Lower leg skin (tissue), 4 donors: ENCODE measurements around the gene LBX2. TPM values are rescaled to one million over a fixed set of nuclear protein-coding genes. Genes with fewer than 3 reads are reported as not detected.

Experiments
- DNase-seq, 2 donors: peaks; one replicate each; pipeline ENCODE4 v3.0.0-alpha.2; 2019; ENCODE audit warnings: low spot score in 2 of 2
- H3K4me3 ChIP-seq: fragments of 200-600 bp; sonication (generic); 2 replicates; pipeline ENCODE4 v1.5.1; 2017; ENCODE audit warnings: mild to moderate bottlenecking, low read depth; ENCODE audit not compliant: poor library complexity, severe bottlenecking
- CTCF ChIP-seq, 3 donors: fragments of 450-650 bp; IDR thresholded peaks; one replicate each; pipeline ENCODE4 v1.5.1; 2016; ENCODE audit warnings: antibody characterized with exemption in 3 of 3, mild to moderate bottlenecking in 3 of 3, moderate library complexity in 2 of 3
- POLR2A ChIP-seq, 2 donors: fragments of 450-650 bp; IDR thresholded peaks; one replicate each; pipeline ENCODE4 v1.6.1; 2016 to 2017; ENCODE audit warnings: antibody characterized with exemption in 2 of 2, mild to moderate bottlenecking in 1 of 2, moderate library complexity in 1 of 2
- WGBS, 2 donors: methylation state at CpG; one replicate each; pipeline ENCODE4 v1.1.5; 2018; 5-methylcytosine and 5-hydroxymethylcytosine counted together
- intact Hi-C: fragments of 100-400 bp; cut with DNase I; formaldehyde crosslinking; loops from one replicate; pipeline ENCODE4 v1.15.0; 2023; ENCODE audit warnings: low total_unique reads
- total RNA-seq, 4 donors: library from RNA; depleted of rRNA; stranded (reverse); fragments of >200 nt; gene quantifications; one replicate each; pipeline ENCODE4 v1.1.0, GENCODE V29; 2016

LBX2 gene
- total RNA-seq, 4 donors from 2014 or later, result 0.55 to 1.2 TPM; not detected in 2

DNA sequence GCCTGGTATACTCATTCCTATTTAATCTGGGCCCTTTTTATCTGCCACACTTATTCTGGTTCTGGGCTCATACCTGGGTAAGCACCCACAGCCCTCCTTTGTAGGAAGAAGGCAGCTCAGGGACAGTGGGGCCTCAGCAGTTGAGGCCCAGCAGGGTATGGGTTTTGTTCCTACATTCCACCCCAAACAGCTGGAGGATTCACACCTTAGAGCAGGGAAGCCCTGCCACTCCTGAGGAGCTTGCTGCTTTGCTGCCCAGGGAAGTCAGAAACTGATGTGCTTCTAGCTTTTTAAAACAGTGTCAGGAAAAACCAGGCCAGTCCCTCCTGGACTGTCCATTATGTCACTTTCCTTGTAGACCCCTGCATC, 1.2 kb upstream of the LBX2 start:
- no peak for DNase-seq
- TF ChIP-seq CTCF (IDR thresholded peaks at IDR 0.05), result no peak
- no peak for TF ChIP-seq POLR2A (IDR thresholded peaks at IDR 0.05)
- H3K4me3 ChIP-seq, result no peak overlapping the region
- intact Hi-C loops, result no loop called here

- no peak for DNase-seq
- no peak overlapping the region for H3K4me3 ChIP-seq
- 72 to 76% methylated on average over 15 of the region's 15 CpGs for WGBS, 2 donors
- intact Hi-C loops, result no loop called here
- TF ChIP-seq POLR2A (IDR thresholded peaks at IDR 0.05) (no peak), CTCF (IDR thresholded peaks at IDR 0.05) (no peak)
Observed at GRCh38 chr2:74499940-74500577, 656 bp upstream of the LBX2 start.

DNA sequence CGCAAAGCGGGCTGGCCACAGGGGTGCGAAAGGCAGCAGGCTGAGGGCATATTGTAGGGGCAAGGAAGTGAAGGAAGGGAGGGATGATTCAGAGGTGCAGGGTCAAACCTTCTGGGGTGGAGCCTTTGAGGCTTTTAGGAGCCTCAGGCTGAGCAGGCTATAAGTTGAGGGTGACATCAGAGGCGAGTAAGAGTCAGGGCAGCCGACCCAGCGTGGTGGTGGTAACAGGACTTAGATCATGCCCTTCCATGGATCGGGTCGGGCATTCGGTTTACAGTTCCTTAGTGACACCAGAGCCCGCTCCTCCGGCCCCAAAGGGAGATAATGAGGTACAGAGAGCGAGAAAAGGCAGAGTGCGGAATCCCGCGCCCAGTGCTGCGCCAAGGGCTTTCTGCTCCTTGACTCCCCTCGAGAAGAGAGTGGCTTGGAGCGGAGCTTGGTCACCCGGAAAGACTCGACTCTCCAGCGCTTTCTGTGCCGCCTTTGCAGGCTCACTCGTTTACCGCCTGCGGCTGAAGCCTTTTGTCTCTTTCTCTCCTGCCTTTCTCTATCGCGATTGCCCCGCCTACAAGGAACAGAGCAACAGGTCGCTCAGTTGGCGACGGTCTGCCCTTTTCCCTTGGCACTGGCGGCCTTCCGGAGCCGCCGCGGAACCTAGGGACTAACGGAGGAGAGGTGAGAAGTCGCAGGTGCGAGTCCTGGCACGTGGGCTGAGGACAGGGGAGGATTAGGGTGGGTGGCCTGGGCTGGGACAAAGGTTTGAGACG, 720 bp downstream of the LBX2 start:
- TF ChIP-seq CTCF (IDR thresholded peaks at IDR 0.05), result no peak
- no peak for TF ChIP-seq POLR2A (IDR thresholded peaks at IDR 0.05)
- 1% methylated on average over 41 of the region's 41 CpGs for WGBS, 2 donors
- intact Hi-C loops, result no loop called here
- DNase-seq, result no peak
- H3K4me3 ChIP-seq, result no peak overlapping the region

DNA sequence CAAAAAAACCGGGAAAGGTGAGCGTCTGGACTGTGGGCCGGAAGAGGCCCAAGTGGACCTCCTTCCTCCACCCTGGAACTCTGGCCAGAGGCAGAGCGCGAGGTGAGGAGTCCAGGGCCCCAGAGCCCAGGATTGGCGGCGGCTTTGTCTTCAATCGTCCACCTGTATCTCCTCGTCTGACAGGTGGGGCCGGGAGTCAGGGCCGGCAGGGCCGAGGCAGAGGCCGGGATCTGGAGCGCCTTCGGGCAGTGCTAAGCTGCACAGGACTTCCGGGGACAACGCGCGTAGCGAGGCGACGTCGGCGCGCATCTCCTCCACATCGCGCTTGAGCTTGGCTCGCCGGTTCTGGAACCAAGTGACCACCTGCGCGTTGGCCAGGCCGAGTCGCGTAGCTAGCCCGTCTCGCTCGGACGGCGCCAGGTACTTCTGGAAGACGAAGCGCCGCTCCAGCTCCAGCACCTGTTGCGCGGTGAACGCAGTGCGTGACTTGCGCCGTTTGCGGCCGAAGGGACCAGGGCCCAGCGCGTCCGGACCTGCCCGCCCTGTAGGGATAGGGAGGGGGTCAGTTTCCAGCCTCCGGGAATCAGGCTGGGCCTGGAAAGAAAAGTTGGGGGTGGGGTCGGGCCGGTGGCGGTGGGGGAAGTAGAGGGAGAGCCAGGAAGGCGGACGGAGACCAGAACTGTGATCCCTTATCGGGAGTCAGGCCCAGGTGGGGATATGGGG, 1.5 kb downstream of the LBX2 start:
- H3K4me3 ChIP-seq, result no peak overlapping the region
- intact Hi-C loops, result no loop called here
- TF ChIP-seq POLR2A (IDR thresholded peaks at IDR 0.05) (no peak), CTCF (IDR thresholded peaks at IDR 0.05) (no peak)
- DNase-seq, result no peak
- 5 to 6% methylated on average over 28 to 42 of the region's 61 CpGs for WGBS, 2 donors

DNA sequence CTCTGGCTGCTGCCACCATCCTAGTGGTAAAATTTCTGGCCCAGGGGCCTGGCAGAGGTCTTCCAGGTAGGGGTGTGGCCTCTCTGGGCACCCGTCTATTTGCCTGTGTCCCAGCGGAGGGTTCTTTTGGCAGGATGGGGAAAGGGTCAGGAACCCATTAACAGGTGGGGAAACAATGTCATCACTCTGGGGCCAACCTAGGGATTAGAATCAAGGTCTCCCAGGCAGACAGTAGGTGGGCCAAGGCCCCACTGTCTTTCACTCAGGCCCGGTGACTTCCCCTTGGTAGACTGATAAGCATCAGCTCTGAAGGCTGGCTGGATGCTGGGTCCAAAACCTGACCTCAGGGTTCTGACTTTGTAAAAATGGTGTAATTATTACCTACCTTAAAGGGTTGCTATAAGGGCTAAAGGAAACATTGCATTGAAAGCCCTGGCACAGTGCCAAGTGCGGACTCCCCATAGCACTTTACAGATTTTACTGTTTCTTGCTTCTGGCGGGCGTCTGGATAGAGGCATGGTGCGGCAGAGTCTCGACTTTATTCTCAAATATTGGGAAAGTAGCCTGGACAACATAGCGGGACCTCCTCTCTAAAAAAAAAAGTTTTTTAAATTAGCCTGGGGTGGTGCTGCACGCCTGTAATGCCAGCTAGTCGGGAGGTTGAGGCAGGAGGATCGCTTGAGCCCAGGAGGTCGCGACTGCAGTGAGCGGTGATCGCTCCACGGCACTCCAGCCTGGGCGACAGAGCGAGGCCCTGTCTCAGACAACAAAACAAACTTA, 2.2 kb downstream of the LBX2 start:
- no peak for DNase-seq
- WGBS, 2 donors, result 58 to 61% methylated on average over 19 of the region's 19 CpGs
- H3K4me3 ChIP-seq, result no peak overlapping the region
- TF ChIP-seq CTCF (IDR thresholded peaks at IDR 0.05), result no peak
- intact Hi-C loops, result no loop called here
